Aorta (tissue), 5 donors: ENCODE data around the gene PTPRU. TPM values are rescaled to one million over a fixed set of nuclear protein-coding genes. Genes with fewer than 3 reads are reported as not detected.
A peak's percentile ranks its signal among the peaks of the same experiment; 100 is the strongest.

Experiments
- ATAC-seq: fragments of 200-7000 bp; cut with Tn5 transposase; one replicate; pipeline ENCODE4 v1.9.1; 2022; ENCODE audit warnings: moderate library complexity; ENCODE audit not compliant: low FRiP score
- DNase-seq, 2 donors: peaks; one replicate each; pipeline ENCODE4 v3.0.0-alpha.2; 2020
- H3K27ac ChIP-seq, 2 donors: one replicate each; pipeline ENCODE4 v1.5.1; 2013; ENCODE audit warnings: low read length in 2 of 2, mild to moderate bottlenecking in 2 of 2, moderate library complexity in 2 of 2, control low read depth in 1 of 2, inconsistent platforms in 1 of 2, low read depth in 1 of 2
- H3K27me3 ChIP-seq, 2 donors: one replicate each; pipeline ENCODE4 v1.6.1; 2013; ENCODE audit warnings: control low read depth in 1 of 2, low read length in 1 of 2, mild to moderate bottlenecking in 1 of 2, moderate library complexity in 1 of 2; ENCODE audit not compliant: insufficient read depth in 2 of 2, control insufficient read depth in 1 of 2
- H3K36me3 ChIP-seq, 2 donors: one replicate each; pipeline ENCODE4 v1.6.1; 2013; ENCODE audit warnings: control low read depth in 1 of 2, low read length in 1 of 2, mild to moderate bottlenecking in 1 of 2; ENCODE audit not compliant: insufficient read depth in 2 of 2, control insufficient read depth in 1 of 2
- H3K4me1 ChIP-seq, 2 donors: one replicate each; pipeline ENCODE4 v1.6.1; 2013; ENCODE audit warnings: low read length in 2 of 2, control low read depth in 1 of 2, mild to moderate bottlenecking in 1 of 2, moderate library complexity in 1 of 2; ENCODE audit not compliant: insufficient read depth in 2 of 2, control insufficient read depth in 1 of 2
- H3K4me3 ChIP-seq, 2 donors: one replicate each; pipeline ENCODE4 v1.5.1; 2013; ENCODE audit warnings: low read length in 2 of 2, control low read depth in 1 of 2, mild to moderate bottlenecking in 1 of 2
- H3K9me3 ChIP-seq: one replicate; pipeline ENCODE4 v1.6.1; 2013; ENCODE audit warnings: mild to moderate bottlenecking, low read length; ENCODE audit not compliant: control insufficient read depth
- WGBS, 2 donors: extraction: QIAGEN DNeasy Blood & Tissue Kit; methylation state at CpG; one replicate each; pipeline ENCODE4 v1.1.7; 2013; 5-methylcytosine and 5-hydroxymethylcytosine counted together
- intact Hi-C, 2 donors: fragments of 100-400 bp; cut with DNase I; formaldehyde crosslinking; loops; one replicate each; pipeline versions ENCODE4 v1.14.2 to v1.15.0; 2022
- polyA plus RNA-seq, 2 donors: library from polyadenylated mRNA; stranded (reverse); fragments of 200-250 nt; gene quantifications; one replicate each; pipeline ENCODE4 v1.2.3, GENCODE V29; 2013
- total RNA-seq, 2 donors: library from RNA; stranded (reverse); fragmentation: NEBNext Ultra II Directional; extraction: Animal tissue kit (Norgen Biotek cat#: 25700); gene quantifications; one replicate each; pipeline ENCODE4 v1.2.1, GENCODE V29; 2021
- donor health status: healthy with polysubstance abuse.
- donor health status: Bipolar disorder and iron deficiency.
- donor health status: DM: no; HTN: no; CAD: no.
- donor health status: DM: no; HTN: no; CAD: no.
- donor health status: DM: yes; HTN: yes; CAD: no.

PTPRU gene
- total and polyA plus RNA-seq, 4 donors, result 8.1 to 35.3 (median 13.2) TPM

DNA sequence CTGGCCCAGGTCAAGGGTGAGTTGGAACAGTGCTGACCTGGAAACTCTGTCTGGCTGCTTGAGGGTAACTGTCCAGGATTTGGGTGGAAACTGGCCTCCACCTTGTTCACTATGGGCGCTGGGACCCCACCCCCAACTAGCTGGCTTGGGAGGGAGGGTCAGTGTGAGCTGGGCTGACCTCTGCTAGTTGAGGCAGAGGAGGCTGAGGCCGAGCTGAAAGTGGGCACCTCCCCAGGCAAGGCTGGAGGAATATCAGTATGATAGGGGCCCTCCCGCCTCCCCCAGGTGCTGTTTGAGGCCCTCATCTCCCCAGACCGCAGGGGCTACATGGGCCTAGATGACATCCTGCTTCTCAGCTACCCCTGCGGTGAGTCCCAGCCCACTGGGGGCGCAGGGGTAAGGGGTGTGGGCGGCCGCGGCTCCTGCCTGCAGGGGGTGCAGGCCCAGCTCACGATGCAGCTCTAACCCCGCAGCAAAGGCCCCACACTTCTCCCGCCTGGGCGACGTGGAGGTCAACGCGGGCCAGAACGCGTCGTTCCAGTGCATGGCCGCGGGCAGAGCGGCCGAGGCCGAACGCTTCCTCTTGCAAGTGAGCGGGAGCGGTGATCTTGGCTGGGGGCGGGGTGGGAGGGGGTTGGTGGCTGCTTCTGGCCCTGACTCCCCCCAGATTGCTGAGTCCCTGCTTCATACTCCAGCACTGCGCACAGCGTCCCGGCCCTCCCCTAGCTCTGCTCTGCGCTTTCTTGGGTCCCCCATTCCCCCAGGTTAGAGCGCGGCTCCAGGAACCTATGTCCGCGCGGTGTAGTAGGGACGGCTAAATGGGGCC, 22.9 kb downstream of the PTPRU start:
- H3K36me3 ChIP-seq, result peaks cover 0 to 2% of the 10 kb centered on the region in 2 donors
- no peak overlapping the region for H3K27ac ChIP-seq
- H3K9me3 ChIP-seq, result no peaks in the 10 kb centered on the region
- DNase-seq, result peak in 1 of 2 donors; percentile 77
- peak overlapping the region in 1 of 2 donors; percentile 18 for H3K4me3 ChIP-seq
- H3K27me3 ChIP-seq, result no peaks in the 10 kb centered on the region
- WGBS, 2 donors, result 46 to 49% methylated on average over 35 to 38 of the region's 38 CpGs
- H3K4me1 ChIP-seq, result no peaks in the 10 kb centered on the region
- intact Hi-C loops, result no loop called here
- peak; percentile 40 for ATAC-seq

DNA sequence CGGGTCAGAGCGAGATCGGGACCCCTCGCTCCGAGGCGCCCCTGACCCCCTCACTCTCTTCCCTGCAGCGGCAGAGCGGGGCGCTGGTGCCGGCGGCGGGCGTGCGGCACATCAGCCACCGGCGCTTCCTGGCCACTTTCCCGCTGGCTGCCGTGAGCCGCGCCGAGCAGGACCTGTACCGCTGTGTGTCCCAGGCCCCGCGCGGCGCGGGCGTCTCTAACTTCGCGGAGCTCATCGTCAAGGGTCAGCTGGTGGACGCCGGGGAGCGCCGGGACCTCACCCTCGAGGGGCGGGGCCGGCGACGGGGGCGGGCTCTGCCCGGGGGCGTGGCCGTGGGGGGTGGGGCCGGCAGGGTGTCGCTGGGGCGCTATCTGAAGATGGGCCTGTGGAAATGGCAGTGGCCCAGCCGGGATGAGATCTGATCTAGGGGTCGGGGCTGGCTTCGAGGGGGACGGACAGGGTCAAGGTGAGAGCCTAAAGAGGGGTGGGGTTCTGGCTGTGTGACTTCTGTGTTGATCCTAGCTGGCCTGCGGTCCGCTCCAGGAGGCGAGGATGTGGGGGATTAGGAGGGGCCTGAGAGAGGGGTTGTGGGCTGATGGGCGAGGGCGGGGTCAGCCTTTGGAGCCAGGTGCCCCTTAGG, 23.6 kb downstream of the PTPRU start:
- no peaks in the 10 kb centered on the region for H3K9me3 ChIP-seq
- WGBS, 2 donors, result 6 to 8% methylated on average over 55 to 56 of the region's 56 CpGs
- DNase-seq (peak in 1 of 2 donors; percentile 86), ATAC-seq (peak; percentile 79)
- intact Hi-C loops, result no loop called here
- no peak overlapping the region for H3K27ac ChIP-seq
- H3K4me3 ChIP-seq, result peak overlapping the region in 1 of 2 donors; percentile 18
- H3K27me3 ChIP-seq, result no peaks in the 10 kb centered on the region
- H3K4me1 ChIP-seq, result no peaks in the 10 kb centered on the region
- H3K36me3 ChIP-seq, result peaks cover 0 to 2% of the 10 kb centered on the region in 2 donors

DNA sequence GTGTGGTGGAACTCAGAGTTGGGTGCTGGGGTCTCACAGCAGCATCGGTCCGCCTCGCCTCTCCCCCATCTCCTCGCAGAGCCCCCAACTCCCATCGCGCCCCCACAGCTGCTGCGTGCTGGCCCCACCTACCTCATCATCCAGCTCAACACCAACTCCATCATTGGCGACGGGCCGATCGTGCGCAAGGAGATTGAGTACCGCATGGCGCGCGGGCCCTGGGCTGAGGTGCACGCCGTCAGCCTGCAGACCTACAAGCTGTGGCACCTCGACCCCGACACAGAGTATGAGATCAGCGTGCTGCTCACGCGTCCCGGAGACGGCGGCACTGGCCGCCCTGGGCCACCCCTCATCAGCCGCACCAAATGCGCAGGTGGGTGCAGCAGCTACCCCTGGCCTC, 24.2 kb downstream of the PTPRU start:
- H3K36me3 ChIP-seq, result no peaks in the 10 kb centered on the region
- H3K9me3 ChIP-seq, result no peaks in the 10 kb centered on the region
- no peak overlapping the region for H3K4me3 ChIP-seq
- H3K4me1 ChIP-seq, result no peaks in the 10 kb centered on the region
- intact Hi-C loops, result no loop called here
- H3K27me3 ChIP-seq, result no peaks in the 10 kb centered on the region
- peak in 1 of 2 donors; percentile 74 for DNase-seq
- WGBS, 2 donors, result 88 to 93% methylated on average over 29 of the region's 29 CpGs
- no peak overlapping the region for H3K27ac ChIP-seq
- no peak for ATAC-seq

DNA sequence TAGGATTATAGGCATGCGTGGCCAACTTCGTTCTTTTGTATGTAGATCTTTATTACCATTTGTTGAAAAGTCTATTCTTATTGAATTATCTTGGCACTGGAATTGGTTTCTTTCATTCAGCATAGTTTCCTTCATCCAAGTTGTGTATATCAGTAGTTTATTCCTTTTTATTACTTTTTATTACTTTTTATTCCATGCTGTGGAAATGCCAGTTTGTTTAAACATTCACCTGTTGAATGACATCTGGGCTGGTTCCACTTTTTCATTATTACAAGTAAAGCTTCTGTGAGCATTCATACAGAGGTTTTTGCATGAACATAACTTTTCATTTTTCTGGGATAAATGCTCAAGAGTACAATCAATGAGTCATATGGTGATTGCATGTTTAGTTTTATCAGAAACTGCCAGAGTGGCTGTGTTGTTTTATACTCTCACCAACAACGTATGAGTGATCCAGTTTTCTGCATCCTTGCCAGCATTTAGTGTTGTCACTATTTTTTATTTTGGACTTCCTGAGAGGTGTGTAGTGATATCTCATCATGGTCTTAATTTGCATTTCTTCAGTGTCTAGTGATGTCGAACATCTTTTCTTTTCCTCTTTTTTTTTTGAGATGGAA, 28.6 kb downstream of the PTPRU start:
- H3K4me1 ChIP-seq, result no peaks in the 10 kb centered on the region
- peaks cover 0 to 2% of the 10 kb centered on the region in 2 donors for H3K36me3 ChIP-seq
- intact Hi-C loops, result no loop called here
- H3K4me3 ChIP-seq, result no peak overlapping the region
- H3K27ac ChIP-seq, result no peak overlapping the region
- H3K27me3 ChIP-seq, result no peaks in the 10 kb centered on the region
- 68 to 69% methylated on average over 4 of the region's 4 CpGs for WGBS, 2 donors
- no peaks in the 10 kb centered on the region for H3K9me3 ChIP-seq
- DNase-seq (no peak), ATAC-seq (peak; percentile 38)

DNA sequence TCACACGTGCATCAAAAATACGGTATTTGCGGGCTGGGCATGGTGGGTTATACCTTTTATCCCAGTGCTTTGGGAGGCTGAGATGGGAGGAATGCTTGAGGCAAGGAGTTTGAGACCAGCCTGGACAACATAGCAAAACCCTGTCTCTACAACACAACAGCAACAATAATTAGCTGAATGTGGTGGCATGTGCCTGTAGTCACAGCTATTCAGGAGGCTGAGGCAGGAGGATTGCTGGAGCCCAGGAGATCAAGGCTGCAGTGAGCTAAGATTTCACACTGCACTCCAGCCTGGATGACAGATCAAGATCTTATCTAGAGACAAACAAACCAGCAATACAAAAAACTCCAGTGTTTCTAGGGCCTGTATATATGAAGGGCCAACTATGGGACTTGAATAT, 30.6 kb downstream of the PTPRU start:
- H3K27ac ChIP-seq, result no peak overlapping the region
- no peaks in the 10 kb centered on the region for H3K4me1 ChIP-seq
- DNase-seq, result no peak
- ATAC-seq, result no peak
- H3K4me3 ChIP-seq, result no peak overlapping the region
- peaks cover 0 to 2% of the 10 kb centered on the region in 2 donors for H3K36me3 ChIP-seq
- intact Hi-C loops, result no loop called here
- H3K27me3 ChIP-seq, result no peaks in the 10 kb centered on the region
- H3K9me3 ChIP-seq, result no peaks in the 10 kb centered on the region
- WGBS, 2 donors, result 97% methylated on average over 3 of the region's 3 CpGs

DNA sequence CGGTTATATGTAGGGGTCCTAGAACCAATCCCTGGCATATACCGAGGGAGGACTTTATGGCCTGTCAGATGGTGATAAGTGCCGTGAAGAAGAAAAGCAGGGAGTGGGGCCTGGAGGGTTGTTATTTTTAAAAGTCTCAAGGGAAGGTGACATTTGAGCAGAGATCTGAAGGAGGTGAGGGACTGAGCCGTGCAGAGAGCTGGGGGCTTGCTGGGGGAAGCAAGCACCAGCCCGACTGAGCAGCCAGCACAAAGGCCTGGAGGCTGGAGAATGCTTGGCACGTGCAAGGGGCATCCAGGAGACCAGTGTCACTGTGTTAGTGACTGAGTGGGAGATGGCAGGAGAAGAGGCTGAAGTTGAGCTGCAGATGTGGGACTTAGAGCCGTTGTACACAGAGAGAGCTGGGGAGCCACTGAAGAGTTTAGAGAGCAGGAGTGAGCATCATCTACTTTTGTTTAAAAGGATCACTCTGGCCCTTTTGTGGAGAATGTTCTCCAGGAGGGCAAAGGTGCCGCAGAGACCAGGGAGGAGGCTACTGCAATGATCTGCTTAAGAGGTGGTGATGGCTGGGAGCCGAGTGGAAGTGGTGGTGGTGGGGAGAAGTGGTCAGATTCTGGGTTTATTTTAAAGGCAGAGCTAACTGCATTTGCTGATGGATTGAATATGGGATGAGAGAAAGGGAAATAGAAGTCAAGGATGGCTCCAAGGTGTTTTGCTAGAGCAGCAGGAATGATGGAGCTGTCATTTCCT, 31.2 kb downstream of the PTPRU start:
- no peaks in the 10 kb centered on the region for H3K4me1 ChIP-seq
- DNase-seq (no peak), ATAC-seq (no peak)
- no peaks in the 10 kb centered on the region for H3K9me3 ChIP-seq
- intact Hi-C loops, result no loop called here
- no peak overlapping the region for H3K4me3 ChIP-seq
- no peak overlapping the region for H3K27ac ChIP-seq
- H3K36me3 ChIP-seq, result peaks cover 0 to 2% of the 10 kb centered on the region in 2 donors
- no peaks in the 10 kb centered on the region for H3K27me3 ChIP-seq
- WGBS, 2 donors, result 91 to 96% methylated on average over 9 of the region's 9 CpGs

DNA sequence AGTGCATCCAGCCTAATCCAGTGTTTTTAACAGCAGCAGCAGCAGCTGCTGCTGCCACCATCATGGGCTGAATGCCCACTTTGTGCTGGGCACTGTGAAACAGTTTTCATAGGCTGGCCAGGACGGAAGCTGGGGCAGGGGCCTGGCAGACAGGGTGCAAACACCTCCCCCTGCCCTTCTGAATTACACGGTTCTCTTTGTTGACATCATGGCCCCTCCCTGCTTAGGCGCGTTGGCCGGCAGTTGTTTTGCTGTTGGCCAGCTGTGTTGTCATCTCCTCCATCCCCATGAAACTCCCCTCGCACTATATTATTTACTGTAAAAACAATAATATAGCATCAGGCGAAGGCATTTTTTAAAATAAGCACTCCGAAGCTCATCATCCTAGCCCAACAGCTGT, 33.1 kb downstream of the PTPRU start:
- no peaks in the 10 kb centered on the region for H3K9me3 ChIP-seq
- 88 to 89% methylated on average over 8 of the region's 8 CpGs for WGBS, 2 donors
- DNase-seq, result no peak
- no peaks in the 10 kb centered on the region for H3K27me3 ChIP-seq
- no peak overlapping the region for H3K27ac ChIP-seq
- no peak for ATAC-seq
- H3K4me3 ChIP-seq, result no peak overlapping the region
- peaks cover 0 to 2% of the 10 kb centered on the region in 2 donors for H3K36me3 ChIP-seq
- intact Hi-C loops, result no loop called here
- H3K4me1 ChIP-seq, result no peaks in the 10 kb centered on the region

DNA sequence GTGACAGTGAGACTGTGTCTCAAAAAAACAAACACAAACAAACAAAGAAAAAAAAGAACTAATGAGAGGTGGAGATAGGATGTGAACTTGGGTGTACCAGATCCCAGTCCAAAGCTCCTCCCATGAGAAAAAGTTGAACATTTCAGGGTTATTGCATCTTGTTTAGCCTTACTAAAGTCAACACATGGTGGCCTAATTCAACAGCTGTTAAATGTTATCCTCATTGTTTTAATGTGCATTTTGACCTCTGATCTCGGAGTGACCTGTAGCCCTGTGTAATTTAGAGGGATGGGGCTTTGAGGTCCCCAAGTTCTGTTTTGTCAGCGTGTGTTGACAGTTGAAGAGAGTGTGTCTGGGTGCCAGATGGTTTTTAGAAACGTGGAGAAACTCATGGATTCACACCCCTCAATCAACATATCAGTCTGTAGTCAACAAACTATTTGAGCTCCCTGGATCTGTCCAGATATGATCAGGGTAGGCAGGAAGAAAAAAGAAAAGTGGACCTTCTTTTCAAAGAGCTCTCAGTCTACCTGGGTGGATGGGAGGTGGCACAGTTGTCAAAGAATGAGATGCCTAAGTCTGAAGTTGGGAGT, 34.7 kb downstream of the PTPRU start:
- intact Hi-C loops, result no loop called here
- Histone ChIP-seq H3K27me3 (no peaks in the 10 kb centered on the region), H3K4me3 (no peak overlapping the region), H3K9me3 (no peaks in the 10 kb centered on the region), H3K36me3 (peaks cover 0 to 4% of the 10 kb centered on the region in 2 donors), H3K4me1 (no peaks in the 10 kb centered on the region), H3K27ac (no peak overlapping the region)
- ATAC-seq (no peak), DNase-seq (no peak)
- WGBS, 2 donors, result 75 to 82% methylated on average over 3 of the region's 3 CpGs
